ENCODE data around the gene TPPP2. TPM values are rescaled to one million over a fixed set of nuclear protein-coding genes. Genes with fewer than 3 reads are reported as not detected.
"Not testable (repeated sequence)": the region's sequence is repeated elsewhere in the genome, so short reads cannot be mapped to it uniquely, and the experiment has no call there.

TPPP2 gene
- total RNA-seq, 1 donor from 2014 or later: not detected

DNA sequence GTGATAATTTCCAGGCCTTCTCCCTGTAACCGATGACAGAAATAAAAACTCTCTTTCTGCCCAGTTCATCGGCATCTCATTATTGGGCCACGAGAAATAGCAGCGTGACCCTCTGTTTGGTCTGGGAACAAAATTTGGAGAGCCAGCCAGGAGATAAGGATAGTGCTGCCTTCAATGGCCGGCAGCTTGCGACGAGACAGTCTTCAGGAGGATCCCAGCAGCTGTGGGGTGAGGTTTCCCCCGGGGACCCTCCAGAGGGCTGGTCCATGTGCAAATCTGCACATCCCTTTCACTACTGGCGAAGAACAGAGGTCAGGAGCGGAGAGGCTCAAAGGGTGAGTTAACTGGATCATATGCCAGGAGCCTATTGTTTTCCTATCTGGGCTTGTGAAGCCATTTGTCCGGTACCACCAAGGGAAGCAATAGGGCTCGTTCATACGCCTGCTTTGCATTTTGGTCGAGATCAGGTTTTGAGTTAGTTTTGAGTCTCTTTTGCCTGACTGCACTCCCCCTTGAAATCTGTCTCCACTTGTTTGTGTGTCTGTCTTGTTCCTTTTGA is 26.1 kb upstream of the TPPP2 start:
- TF ChIP-seq, protein P1, sequence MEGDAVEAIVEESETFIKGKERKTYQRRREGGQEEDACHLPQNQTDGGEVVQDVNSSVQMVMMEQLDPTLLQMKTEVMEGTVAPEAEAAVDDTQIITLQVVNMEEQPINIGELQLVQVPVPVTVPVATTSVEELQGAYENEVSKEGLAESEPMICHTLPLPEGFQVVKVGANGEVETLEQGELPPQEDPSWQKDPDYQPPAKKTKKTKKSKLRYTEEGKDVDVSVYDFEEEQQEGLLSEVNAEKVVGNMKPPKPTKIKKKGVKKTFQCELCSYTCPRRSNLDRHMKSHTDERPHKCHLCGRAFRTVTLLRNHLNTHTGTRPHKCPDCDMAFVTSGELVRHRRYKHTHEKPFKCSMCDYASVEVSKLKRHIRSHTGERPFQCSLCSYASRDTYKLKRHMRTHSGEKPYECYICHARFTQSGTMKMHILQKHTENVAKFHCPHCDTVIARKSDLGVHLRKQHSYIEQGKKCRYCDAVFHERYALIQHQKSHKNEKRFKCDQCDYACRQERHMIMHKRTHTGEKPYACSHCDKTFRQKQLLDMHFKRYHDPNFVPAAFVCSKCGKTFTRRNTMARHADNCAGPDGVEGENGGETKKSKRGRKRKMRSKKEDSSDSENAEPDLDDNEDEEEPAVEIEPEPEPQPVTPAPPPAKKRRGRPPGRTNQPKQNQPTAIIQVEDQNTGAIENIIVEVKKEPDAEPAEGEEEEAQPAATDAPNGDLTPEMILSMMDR (IDR thresholded peaks at IDR 0.05): no peak
- Histone ChIP-seq H3K27me3 (no peaks in the 10 kb centered on the region), H3K4me3 (no peak overlapping the region), H3K27ac (no peak overlapping the region), H3K9me3 (no peaks in the 10 kb centered on the region), H3K36me3 (no peaks in the 10 kb centered on the region), H3K4me1 (no peaks in the 10 kb centered on the region)
- intact Hi-C loops (cut with DNase I): no loop called here
- DNase-seq (ENCODE audit: low spot score in 2 of 2): no peak

DNA sequence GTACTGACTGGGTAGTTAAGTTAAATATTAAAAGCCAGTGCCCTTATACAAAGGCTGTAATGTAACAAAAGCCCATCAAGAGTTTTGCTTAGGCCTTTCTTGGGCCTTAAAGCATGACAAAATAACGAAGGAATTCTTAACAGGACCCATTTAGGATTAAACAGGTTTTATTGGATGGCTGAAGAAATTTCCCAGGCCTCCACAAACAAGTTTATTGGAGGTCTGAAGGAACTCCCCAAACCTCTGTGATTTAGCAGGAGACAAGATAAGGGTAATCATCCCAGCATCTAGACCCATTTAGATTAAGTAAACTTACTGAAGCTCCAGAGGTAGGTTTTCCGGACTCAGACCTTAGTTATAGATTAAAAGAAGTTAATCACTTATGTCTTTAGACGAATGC is 20.3 kb upstream of the TPPP2 start:
- DNase-seq (ENCODE audit: low spot score in 2 of 2); intact Hi-C loops (cut with DNase I); H3K27me3 ChIP-seq; H3K4me3 ChIP-seq; H3K36me3 ChIP-seq; H3K9me3 ChIP-seq; H3K4me1 ChIP-seq; H3K27ac ChIP-seq: not testable (repeated sequence)

DNA sequence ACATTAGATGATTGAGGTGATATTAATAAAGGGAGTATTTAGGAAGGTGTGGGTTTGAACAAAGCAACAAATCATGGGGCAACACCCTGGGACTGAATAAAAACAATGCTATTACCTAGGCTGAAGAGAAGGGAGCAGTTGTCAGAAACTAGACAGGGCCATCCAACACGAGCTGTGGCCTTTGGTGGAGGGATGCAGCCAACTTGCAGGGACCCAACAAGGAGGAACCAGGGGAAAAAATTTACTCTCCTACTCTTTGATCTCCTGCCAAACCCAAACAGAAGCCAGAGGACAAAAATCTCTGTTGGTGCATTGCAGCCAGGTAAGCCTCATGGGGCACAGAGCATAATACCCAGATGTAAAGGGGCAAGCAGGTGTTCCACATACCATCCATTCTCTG is 18.9 kb upstream of the TPPP2 start:
- DNase-seq (ENCODE audit: low spot score in 2 of 2): no peak

DNA sequence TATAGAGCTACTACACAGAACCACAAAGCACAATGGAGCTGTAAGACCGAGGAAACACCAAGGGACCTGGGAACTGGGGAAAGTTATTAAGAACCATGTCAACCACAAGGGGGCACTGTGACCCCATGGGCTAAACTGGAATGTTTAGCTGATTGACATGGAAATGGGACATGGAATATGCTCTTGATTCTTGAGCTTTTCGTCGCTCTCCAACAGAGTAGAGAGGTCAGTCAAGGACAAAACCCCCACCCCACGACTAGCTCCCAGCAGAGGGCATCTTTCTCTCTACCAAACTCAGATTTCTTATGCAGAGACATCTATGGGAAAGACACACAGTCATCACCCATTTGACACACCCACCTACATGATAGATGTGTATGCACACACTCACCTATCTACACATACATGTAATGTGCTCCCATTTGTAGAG is 15.2 kb upstream of the TPPP2 start:
- TF ChIP-seq, protein P1 (IDR thresholded peaks at IDR 0.05): peak; percentile 87 to 94 (median 88)
- DNase-seq (ENCODE audit: low spot score in 2 of 2): peak in 1 of 2 donors; percentile 91
- intact Hi-C loops (cut with DNase I): loop anchor here (1.0 kb wide), 2 partner anchors 26 to 78 kb away; no protein-coding TSS in a partner anchor
- Histone ChIP-seq H3K4me1 (no peaks in the 10 kb centered on the region), H3K27me3 (no peaks in the 10 kb centered on the region), H3K27ac (no peak overlapping the region), H3K4me3 (no peak overlapping the region), H3K36me3 (peaks cover 31 to 32% of the 10 kb centered on the region in 2 donors), H3K9me3 (no peaks in the 10 kb centered on the region)

More for the DNA sequence above, 18.9 kb upstream of the TPPP2 start:
- TF ChIP-seq, protein P1 (IDR thresholded peaks at IDR 0.05): no peak
- no peak overlapping the region for H3K27ac ChIP-seq
- H3K4me3 ChIP-seq: no peak overlapping the region
- H3K27me3 ChIP-seq: no peaks in the 10 kb centered on the region
- no peaks in the 10 kb centered on the region for H3K4me1 ChIP-seq
- no peaks in the 10 kb centered on the region for H3K9me3 ChIP-seq
- intact Hi-C loops (cut with DNase I): no loop called here
- H3K36me3 ChIP-seq: no peaks in the 10 kb centered on the region

DNA sequence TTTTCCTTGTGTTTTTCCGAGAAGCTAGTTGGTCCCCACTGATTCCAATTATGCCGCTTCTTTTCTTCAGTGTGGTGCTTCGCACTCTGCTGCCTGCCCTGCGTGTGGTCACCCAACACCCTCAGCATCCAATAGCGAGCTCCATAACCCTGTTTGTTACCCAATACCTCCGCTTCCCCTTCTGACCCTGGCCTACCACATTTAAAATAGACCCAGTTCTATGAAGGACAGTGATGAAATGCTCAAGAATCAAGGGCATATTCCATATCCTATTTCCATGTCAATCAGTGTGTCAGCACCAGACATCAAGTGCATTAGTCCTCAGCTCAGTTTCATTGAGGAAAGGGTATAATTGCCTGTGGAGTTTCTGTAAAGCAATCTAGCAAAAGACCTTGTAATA is 14.7 kb upstream of the TPPP2 start:
- Histone ChIP-seq H3K9me3 (no peaks in the 10 kb centered on the region), H3K27ac (no peak overlapping the region), H3K4me3 (no peak overlapping the region), H3K36me3 (peaks cover 34% of the 10 kb centered on the region in 2 donors), H3K4me1 (no peaks in the 10 kb centered on the region), H3K27me3 (no peaks in the 10 kb centered on the region)
- DNase-seq (ENCODE audit: low spot score in 2 of 2): no peak
- intact Hi-C loops (cut with DNase I): no loop called here
- TF ChIP-seq, protein P1 (IDR thresholded peaks at IDR 0.05): no peak

DNA sequence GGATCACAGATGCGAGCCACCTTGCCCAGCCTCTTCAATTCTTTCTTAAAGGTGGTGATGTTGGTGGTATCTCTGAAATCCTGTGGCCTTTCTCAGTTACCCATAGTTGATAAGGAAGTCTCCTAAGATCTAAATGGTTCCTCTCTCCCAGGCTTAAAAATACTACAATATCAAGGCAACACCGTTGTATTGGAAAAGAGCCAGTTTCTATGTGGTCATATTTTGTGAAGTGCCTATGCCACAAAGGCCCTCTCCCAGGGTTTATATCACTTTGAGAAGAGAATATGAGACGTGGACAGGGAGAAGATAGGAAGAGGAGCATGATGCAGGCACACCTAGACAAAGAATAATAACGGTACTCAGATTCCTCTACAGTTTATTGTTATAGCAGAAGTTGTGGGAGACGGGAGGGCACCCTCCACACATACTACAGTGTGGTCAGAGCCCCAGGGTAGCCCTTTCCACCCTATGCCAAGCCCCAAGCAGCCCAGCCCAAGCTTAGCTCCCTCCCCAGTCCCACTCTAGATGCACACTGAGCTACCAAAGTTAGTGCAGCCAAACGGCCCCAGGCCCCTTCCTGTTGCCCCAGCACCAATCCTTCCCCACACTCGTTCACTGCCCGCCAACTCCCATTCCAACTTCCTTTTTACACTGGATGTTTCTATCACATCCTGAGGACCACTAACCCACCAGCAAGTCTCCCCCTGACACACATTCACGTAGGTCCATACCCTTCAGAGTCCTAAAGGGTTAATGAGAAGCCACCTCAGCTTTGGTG is 13.4 kb upstream of the TPPP2 start:
- intact Hi-C loops (cut with DNase I): no loop called here
- Histone ChIP-seq H3K4me3 (no peak overlapping the region), H3K27me3 (no peaks in the 10 kb centered on the region), H3K4me1 (no peaks in the 10 kb centered on the region), H3K9me3 (no peaks in the 10 kb centered on the region), H3K36me3 (peaks cover 36 to 47% of the 10 kb centered on the region in 2 donors), H3K27ac (no peak overlapping the region)
- TF ChIP-seq, protein P1 (IDR thresholded peaks at IDR 0.05): no peak
- DNase-seq (ENCODE audit: low spot score in 2 of 2): no peak

Data from ascending aorta (tissue), 2 donors.